ENCODE measurements around the gene TSPYL4. TPM values are rescaled to one million over a fixed set of nuclear protein-coding genes. Genes with fewer than 3 reads are reported as not detected.

The TSPYL4 gene
- total and polyA plus RNA-seq, 3 experiments from 2014 or later = 9.4 to 19.9 (median 19.3) TPM

DNA sequence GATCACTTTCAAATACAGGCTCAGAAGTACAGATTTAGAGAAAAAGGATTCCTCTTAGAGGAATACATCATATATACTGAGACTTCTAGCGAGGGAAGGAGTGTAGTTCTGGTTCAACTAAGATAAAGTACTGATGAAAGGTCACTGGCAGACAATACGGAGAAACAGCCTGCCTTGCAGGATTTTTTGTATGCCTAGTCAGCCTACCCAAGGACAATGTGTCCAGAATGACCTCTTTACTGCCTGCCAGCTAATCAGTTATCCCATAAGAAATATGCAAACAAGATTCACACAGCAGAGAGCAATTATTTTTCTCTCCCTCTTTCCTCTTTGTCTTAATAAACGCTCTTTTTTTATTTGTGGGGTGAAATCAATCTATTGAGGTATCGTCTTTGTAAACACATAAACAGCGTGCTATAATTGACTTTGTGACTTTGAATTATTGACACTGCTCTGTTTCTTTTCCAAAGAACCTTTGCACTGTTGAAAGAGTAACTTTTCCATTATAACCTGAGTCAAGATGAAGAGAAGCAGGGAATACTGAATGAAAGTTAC lies 1.4 kb upstream of the TSPYL4 start:
- Histone ChIP-seq H3K9me3 (ENCODE audit: low read length) (no peaks in the 10 kb centered on the region), H3K27me3 (ENCODE audit: insufficient read depth, low read length, poor library complexity, severe bottlenecking) (no peaks in the 10 kb centered on the region), H3K27ac (ENCODE audit: low read depth, low read length) (no peak overlapping the region), H3K4me3 (ENCODE audit: low read length) (no peak overlapping the region), H3K4me1 (ENCODE audit: insufficient read depth, low read length) (peaks cover 36% of the 10 kb centered on the region), H3K36me3 (ENCODE audit: insufficient read depth, low read length) (no peaks in the 10 kb centered on the region)
- H3K4me1 Mint-ChIP-seq = peaks cover 7 to 24% (median 11%) of the 10 kb centered on the region in 3 donors
- H3K4me3 Mint-ChIP-seq = no peak overlapping the region
- no peaks in the 10 kb centered on the region for H3K9me3 Mint-ChIP-seq
- ChIA-PET POLR2A (interaction anchor here (0.6 to 3.1 kb wide), 2 partner anchors 22 to 25 kb away, joined by 16 to 39 read pairs; partner anchors contain the start of gene TSPYL1), CTCF (no interaction called here)
- DNase-seq = no peak
- peaks cover 0 to 11% (median 3%) of the 10 kb centered on the region in 3 donors for H3K36me3 Mint-ChIP-seq
- no peak overlapping the region for H3K27ac Mint-ChIP-seq
- no peaks in the 10 kb centered on the region for H3K27me3 Mint-ChIP-seq

DNA sequence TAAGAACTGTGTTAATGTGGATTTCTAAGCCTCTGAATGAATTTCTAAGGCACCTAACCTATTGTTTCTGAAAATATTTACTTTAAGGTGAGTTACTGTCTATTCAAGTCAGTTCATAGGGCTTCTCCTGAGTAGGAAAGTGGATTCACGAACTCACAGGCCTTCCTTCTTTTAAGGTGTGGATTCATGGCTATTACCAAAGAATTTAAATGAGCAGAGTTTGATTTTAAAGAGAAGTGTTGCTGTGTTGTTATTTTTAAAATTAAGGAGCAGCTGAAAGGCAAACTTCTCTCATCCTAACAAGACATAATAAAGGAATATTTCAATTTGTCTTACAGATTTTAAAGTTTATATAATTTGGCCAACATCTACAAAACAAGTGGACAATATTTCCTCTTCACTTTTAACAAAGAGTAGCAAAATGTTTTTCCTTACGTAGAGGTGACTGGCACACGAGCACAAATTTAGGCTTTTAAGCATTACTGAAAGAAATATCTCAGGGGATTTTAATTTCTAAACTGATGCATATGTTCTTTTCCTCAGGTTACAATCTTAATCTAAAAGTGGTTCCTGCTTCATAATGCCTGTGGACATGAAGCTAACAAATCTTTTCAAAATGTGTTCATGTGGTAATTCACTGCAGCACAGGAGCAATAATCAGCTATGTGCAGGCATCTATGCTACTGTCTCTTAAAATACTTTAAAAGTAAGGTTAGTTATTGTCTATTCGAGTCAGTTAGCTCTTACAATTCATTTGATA lies 602 bp upstream of the TSPYL4 start:
- Histone ChIP-seq H3K27ac (ENCODE audit: low read depth, low read length) (peak overlapping the region; percentile 95), H3K4me1 (ENCODE audit: insufficient read depth, low read length) (peaks cover 41% of the 10 kb centered on the region), H3K4me3 (ENCODE audit: low read length) (peak overlapping the region; percentile 87), H3K27me3 (ENCODE audit: insufficient read depth, low read length, poor library complexity, severe bottlenecking) (no peaks in the 10 kb centered on the region), H3K9me3 (ENCODE audit: low read length) (no peaks in the 10 kb centered on the region), H3K36me3 (ENCODE audit: insufficient read depth, low read length) (no peaks in the 10 kb centered on the region)
- H3K27me3 Mint-ChIP-seq = no peaks in the 10 kb centered on the region
- H3K36me3 Mint-ChIP-seq = peaks cover 1 to 3% (median 2%) of the 10 kb centered on the region in 3 donors
- no peak for DNase-seq
- ChIA-PET POLR2A (interaction anchor here (0.6 to 3.1 kb wide), 4 partner anchors 23 to 317 kb away, joined by 4 to 39 read pairs (median 10); partner anchors contain the start of gene TSPYL1), CTCF (interaction anchor here (1.0 to 3.4 kb wide), 4 partner anchors 9 to 317 kb away, joined by 3 to 14 read pairs (median 3); partner anchors contain the start of genes RWDD1 and TSPYL1)
- no peak overlapping the region for H3K4me3 Mint-ChIP-seq
- no peaks in the 10 kb centered on the region for H3K9me3 Mint-ChIP-seq
- peaks cover 0 to 26% (median 3%) of the 10 kb centered on the region in 3 donors for H3K4me1 Mint-ChIP-seq
- H3K27ac Mint-ChIP-seq = no peak overlapping the region

DNA sequence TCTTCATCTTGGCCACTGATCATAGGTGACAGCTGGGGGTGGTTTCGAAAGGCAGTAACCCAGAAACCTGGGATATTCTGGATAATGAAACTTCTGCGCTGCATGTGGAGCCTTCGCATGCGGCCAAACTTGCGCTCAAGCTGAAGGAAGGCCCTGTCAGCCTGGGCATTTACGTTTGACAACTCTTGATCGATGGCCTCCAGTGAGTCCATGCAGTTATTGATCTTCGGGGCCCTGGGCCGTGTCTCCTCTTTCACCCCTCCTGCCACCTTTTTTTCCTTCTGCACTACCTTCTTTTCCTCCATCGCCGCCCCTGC lies 729 bp downstream of the TSPYL4 start:
- no peak for DNase-seq
- H3K36me3 Mint-ChIP-seq = peaks cover 0 to 2% (median 1%) of the 10 kb centered on the region in 3 donors
- Histone ChIP-seq H3K9me3 (ENCODE audit: low read length) (no peaks in the 10 kb centered on the region), H3K36me3 (ENCODE audit: insufficient read depth, low read length) (no peaks in the 10 kb centered on the region), H3K27ac (ENCODE audit: low read depth, low read length) (peak overlapping the region; percentile 95), H3K4me3 (ENCODE audit: low read length) (peak overlapping the region; percentile 87), H3K27me3 (ENCODE audit: insufficient read depth, low read length, poor library complexity, severe bottlenecking) (no peaks in the 10 kb centered on the region), H3K4me1 (ENCODE audit: insufficient read depth, low read length) (peaks cover 41% of the 10 kb centered on the region)
- H3K4me3 Mint-ChIP-seq = no peak overlapping the region
- POLR2A ChIA-PET = interaction anchor here (0.9 to 3.1 kb wide), 3 partner anchors 27 to 153 kb away, joined by 4 to 39 read pairs (median 5); partner anchors contain the start of genes NT5DC1 and TSPYL1
- H3K27ac Mint-ChIP-seq = no peak overlapping the region
- H3K27me3 Mint-ChIP-seq = peaks cover 0 to 2% of the 10 kb centered on the region in 2 donors
- H3K4me1 Mint-ChIP-seq = peaks cover 12 to 35% (median 14%) of the 10 kb centered on the region in 3 donors
- no peaks in the 10 kb centered on the region for H3K9me3 Mint-ChIP-seq
- CTCF ChIA-PET = interaction anchor here (1.0 to 3.4 kb wide), 5 partner anchors 8 to 30 kb away, joined by 3 to 14 read pairs (median 4); partner anchors contain the start of gene TSPYL1

DNA sequence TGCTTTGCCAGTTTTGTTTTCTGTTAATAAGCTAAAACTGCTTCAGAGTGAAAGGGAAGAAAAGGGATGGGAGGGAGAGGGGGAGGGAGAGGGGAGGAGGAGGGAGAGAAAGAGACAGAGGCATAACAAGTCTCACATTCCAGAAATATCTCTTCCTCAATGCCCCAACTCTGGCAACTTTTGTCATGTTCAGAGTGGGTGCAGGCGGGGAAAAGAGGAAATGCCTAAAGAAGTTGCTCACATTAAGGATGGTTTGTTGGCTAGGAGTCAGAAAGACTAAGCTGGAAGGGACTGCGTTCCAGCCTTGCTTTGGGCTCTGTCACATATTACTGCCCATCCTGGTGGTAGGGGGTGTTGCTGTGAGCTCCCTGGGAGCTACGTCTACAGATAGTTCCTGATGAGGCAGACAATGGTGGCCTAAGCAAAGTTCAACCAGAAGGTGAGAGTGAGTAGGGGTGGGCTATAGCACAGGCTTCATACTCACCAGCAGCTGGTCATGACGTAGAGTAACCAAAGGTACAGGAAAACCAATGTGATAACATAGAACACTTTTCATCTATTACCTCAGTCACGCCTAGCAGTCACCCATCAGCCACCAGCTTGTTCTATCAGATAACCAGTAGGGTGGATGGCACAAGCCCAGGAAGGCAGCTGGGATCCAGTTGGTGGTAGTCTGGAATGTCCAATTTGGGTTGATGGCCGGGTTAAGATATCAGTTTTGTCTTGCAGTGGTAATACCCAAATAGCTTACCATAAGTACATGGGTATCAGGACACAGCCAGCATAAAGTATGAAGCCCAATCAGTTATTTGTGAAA lies 2.1 kb downstream of the TSPYL4 start:
- H3K36me3 Mint-ChIP-seq = peaks cover 0 to 2% (median 1%) of the 10 kb centered on the region in 3 donors
- CTCF ChIA-PET = interaction anchor here (1.4 to 3.4 kb wide), 3 partner anchors 9 to 28 kb away, joined by 5 to 14 read pairs (median 10); partner anchors contain the start of gene TSPYL1
- Histone ChIP-seq H3K4me1 (ENCODE audit: insufficient read depth, low read length) (peaks cover 41% of the 10 kb centered on the region), H3K9me3 (ENCODE audit: low read length) (no peaks in the 10 kb centered on the region), H3K4me3 (ENCODE audit: low read length) (no peak overlapping the region), H3K27ac (ENCODE audit: low read depth, low read length) (no peak overlapping the region), H3K36me3 (ENCODE audit: insufficient read depth, low read length) (no peaks in the 10 kb centered on the region), H3K27me3 (ENCODE audit: insufficient read depth, low read length, poor library complexity, severe bottlenecking) (no peaks in the 10 kb centered on the region)
- H3K9me3 Mint-ChIP-seq = no peaks in the 10 kb centered on the region
- POLR2A ChIA-PET = interaction anchor here (0.8 kb wide), 1 partner anchor 28 kb away, joined by 3 read pairs; the partner anchor contains the start of gene TSPYL1
- peaks cover 15 to 37% (median 16%) of the 10 kb centered on the region in 3 donors for H3K4me1 Mint-ChIP-seq
- peaks cover 0 to 2% of the 10 kb centered on the region in 2 donors for H3K27me3 Mint-ChIP-seq
- no peak for DNase-seq
- H3K4me3 Mint-ChIP-seq = peak overlapping the region in 1 of 7 donors; percentile 65
- H3K27ac Mint-ChIP-seq = peak overlapping the region in 7 of 8 donors; percentile 50 to 95 (median 85)

DNA sequence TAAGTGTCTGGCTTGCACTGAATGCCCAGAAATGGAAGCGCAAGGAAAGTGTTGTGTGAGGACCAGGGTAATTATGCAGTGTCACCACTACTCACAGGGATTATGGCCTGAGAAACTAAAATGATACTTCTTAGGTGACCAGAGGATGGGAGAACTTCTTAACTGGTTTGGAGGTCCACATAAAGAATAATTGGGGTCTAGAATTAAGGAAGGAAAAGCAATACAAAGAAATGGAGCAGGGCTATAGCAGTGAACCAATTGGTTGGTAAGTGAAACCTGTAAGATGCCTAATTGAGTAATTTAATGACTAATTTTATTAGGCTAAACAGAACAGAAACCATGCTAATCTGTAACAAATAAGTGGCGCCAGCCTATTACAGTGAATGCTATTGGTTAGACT lies 5.3 kb downstream of the TSPYL4 start:
- Histone ChIP-seq H3K27me3 (ENCODE audit: insufficient read depth, low read length, poor library complexity, severe bottlenecking) (no peaks in the 10 kb centered on the region), H3K4me3 (ENCODE audit: low read length) (no peak overlapping the region), H3K27ac (ENCODE audit: low read depth, low read length) (no peak overlapping the region), H3K36me3 (ENCODE audit: insufficient read depth, low read length) (peaks cover 4% of the 10 kb centered on the region), H3K4me1 (ENCODE audit: insufficient read depth, low read length) (peaks cover 31% of the 10 kb centered on the region), H3K9me3 (ENCODE audit: low read length) (no peaks in the 10 kb centered on the region)
- H3K27ac Mint-ChIP-seq = peak overlapping the region; percentile 24 to 89 (median 54)
- peaks cover 0 to 2% of the 10 kb centered on the region in 2 donors for H3K27me3 Mint-ChIP-seq
- peaks cover 15 to 37% (median 16%) of the 10 kb centered on the region in 3 donors for H3K4me1 Mint-ChIP-seq
- H3K36me3 Mint-ChIP-seq = peaks cover 0 to 9% (median 6%) of the 10 kb centered on the region in 3 donors
- CTCF ChIA-PET = no interaction called here
- H3K9me3 Mint-ChIP-seq = no peaks in the 10 kb centered on the region
- POLR2A ChIA-PET = no interaction called here
- H3K4me3 Mint-ChIP-seq = peak overlapping the region in 1 of 7 donors; percentile 0
- no peak for DNase-seq

DNA sequence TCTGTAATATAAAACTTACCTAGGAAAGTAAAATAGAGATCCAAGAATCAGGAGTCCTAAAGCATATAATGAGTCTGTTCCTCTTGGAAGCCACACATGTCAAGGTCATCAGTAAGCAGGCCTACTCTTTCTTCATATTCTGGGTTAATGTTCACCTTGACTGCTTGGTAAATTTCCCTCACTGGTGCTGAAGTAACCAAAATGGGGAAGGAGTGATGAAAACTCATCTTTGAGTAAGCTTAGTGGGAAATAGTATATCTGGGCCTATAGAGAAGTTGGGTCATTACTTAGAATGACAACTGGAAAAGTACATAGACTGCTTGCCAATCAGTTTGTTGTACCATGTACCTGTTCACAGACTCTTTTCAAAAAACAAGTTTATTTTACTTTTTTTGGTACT lies 6.6 kb downstream of the TSPYL4 start:
- peaks cover 4% of the 10 kb centered on the region for H3K36me3 ChIP-seq (ENCODE audit: insufficient read depth, low read length)
- no peaks in the 10 kb centered on the region for H3K27me3 ChIP-seq (ENCODE audit: insufficient read depth, low read length, poor library complexity, severe bottlenecking)
- CTCF ChIA-PET = no interaction called here
- no peak overlapping the region for H3K4me3 Mint-ChIP-seq
- H3K27ac Mint-ChIP-seq = peak overlapping the region in 6 of 8 donors; percentile 60 to 90 (median 67)
- H3K4me1 ChIP-seq (ENCODE audit: insufficient read depth, low read length) = peaks cover 21% of the 10 kb centered on the region
- H3K27ac ChIP-seq (ENCODE audit: low read depth, low read length) = no peak overlapping the region
- peaks cover 0 to 2% of the 10 kb centered on the region in 2 donors for H3K27me3 Mint-ChIP-seq
- peaks cover 15 to 35% (median 16%) of the 10 kb centered on the region in 3 donors for H3K4me1 Mint-ChIP-seq
- DNase-seq = no peak
- POLR2A ChIA-PET = no interaction called here
- peaks cover 0 to 14% (median 6%) of the 10 kb centered on the region in 3 donors for H3K36me3 Mint-ChIP-seq
- H3K4me3 ChIP-seq (ENCODE audit: low read length) = no peak overlapping the region
- H3K9me3 Mint-ChIP-seq = no peaks in the 10 kb centered on the region
- no peaks in the 10 kb centered on the region for H3K9me3 ChIP-seq (ENCODE audit: low read length)

DNA sequence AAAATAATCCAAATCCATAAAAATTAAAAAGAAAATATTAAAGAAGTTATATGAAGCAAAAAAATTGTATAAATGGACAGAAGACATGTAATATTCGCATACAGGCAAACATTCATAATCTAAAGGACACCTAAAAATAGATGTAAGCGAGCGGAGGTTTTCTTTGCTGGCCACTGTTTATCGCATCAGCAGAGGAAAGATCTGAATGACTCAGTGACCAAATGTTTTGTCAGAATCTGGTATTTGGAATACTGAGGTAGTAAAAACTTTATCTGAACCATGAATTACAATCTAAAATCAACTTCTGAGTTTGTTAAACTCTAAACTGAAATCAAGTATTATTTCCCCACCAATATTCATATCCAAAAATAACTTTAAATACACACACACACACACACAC lies 7.8 kb downstream of the TSPYL4 start:
- peaks cover 0 to 2% of the 10 kb centered on the region in 2 donors for H3K27me3 Mint-ChIP-seq
- peaks cover 11% of the 10 kb centered on the region for H3K4me1 ChIP-seq (ENCODE audit: insufficient read depth, low read length)
- POLR2A ChIA-PET = no interaction called here
- H3K4me1 Mint-ChIP-seq = peaks cover 15 to 24% (median 16%) of the 10 kb centered on the region in 3 donors
- no peaks in the 10 kb centered on the region for H3K9me3 Mint-ChIP-seq
- H3K36me3 ChIP-seq (ENCODE audit: insufficient read depth, low read length) = peaks cover 4% of the 10 kb centered on the region
- CTCF ChIA-PET = interaction anchor here (1.4 kb wide), 1 partner anchor 8 kb away, joined by 3 read pairs; the partner anchor contains the start of gene TSPYL4
- no peak overlapping the region for H3K4me3 Mint-ChIP-seq
- no peak overlapping the region for H3K27ac ChIP-seq (ENCODE audit: low read depth, low read length)
- no peak for DNase-seq
- H3K4me3 ChIP-seq (ENCODE audit: low read length) = no peak overlapping the region
- H3K9me3 ChIP-seq (ENCODE audit: low read length) = no peaks in the 10 kb centered on the region
- H3K27ac Mint-ChIP-seq = no peak overlapping the region
- peaks cover 0 to 15% (median 4%) of the 10 kb centered on the region in 3 donors for H3K36me3 Mint-ChIP-seq
- H3K27me3 ChIP-seq (ENCODE audit: insufficient read depth, low read length, poor library complexity, severe bottlenecking) = no peaks in the 10 kb centered on the region
